Right lobe of liver (tissue), 4 donors: ENCODE measurements around the gene ITPR2.

Source experiments
- POLR2A ChIP-seq: fragments of 450-650 bp; IDR thresholded peaks from one replicate; pipeline ENCODE4 v1.6.1; 2017; ENCODE audit warnings: antibody characterized with exemption, mild to moderate bottlenecking
- TF ChIP-seq, protein P1 (sequence below), 4 donors: fragments of 200-600 bp in 3 of 4; fragments of 450-650 bp in 1 of 4; IDR thresholded peaks; one replicate each; pipeline versions ENCODE4 v1.5.1 to v1.8.0; 2016 to 2022; ENCODE audit warnings: antibody characterized with exemption in 4 of 4, mild to moderate bottlenecking in 2 of 4
- donor health status: DM: no; HTN: no; CAD: no.
- donor health status: DM: no; HTN: no; CAD: no.
- donor health status: DM: no; HTN: yes; CAD: no.

DNA sequence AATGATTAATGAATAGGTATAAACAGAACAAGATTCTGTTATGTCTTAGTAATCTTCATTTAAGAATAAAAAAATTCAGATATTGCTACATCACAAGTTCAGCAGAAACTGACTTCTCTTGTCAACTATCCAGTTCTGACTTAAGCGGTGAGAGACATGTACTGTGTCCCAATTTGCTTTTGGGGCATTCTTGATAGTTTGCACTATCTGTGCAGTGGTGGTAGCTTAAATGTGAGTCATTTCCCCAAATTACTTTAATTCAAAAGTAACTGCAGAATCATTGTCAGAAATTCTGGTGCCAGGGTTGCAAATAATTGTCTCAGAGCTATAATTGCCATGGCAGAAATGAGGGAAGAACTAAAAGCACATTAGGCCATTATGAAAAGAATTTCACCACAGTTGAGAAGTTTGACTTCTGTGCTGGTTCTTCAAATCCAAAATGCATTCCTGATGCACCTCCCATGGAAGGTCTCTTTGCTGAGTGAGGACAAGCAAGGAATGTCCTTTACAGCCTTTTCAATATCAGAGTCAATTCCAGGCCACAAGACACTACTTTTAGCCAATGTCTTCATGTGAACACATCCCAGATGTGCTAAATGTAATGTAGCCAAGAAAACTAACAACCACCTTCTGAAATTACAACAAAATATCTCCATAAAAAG is 332.9 kb downstream of the ITPR2 start:
- TF ChIP-seq, protein P1, sequence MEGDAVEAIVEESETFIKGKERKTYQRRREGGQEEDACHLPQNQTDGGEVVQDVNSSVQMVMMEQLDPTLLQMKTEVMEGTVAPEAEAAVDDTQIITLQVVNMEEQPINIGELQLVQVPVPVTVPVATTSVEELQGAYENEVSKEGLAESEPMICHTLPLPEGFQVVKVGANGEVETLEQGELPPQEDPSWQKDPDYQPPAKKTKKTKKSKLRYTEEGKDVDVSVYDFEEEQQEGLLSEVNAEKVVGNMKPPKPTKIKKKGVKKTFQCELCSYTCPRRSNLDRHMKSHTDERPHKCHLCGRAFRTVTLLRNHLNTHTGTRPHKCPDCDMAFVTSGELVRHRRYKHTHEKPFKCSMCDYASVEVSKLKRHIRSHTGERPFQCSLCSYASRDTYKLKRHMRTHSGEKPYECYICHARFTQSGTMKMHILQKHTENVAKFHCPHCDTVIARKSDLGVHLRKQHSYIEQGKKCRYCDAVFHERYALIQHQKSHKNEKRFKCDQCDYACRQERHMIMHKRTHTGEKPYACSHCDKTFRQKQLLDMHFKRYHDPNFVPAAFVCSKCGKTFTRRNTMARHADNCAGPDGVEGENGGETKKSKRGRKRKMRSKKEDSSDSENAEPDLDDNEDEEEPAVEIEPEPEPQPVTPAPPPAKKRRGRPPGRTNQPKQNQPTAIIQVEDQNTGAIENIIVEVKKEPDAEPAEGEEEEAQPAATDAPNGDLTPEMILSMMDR (IDR thresholded peaks at IDR 0.05) = no peak
- no peak for TF ChIP-seq POLR2A
